Keratinocyte (primary cell): Measurements from ENCODE around the gene PTGDS.

Experiments
- CTCF ChIP-seq, 3 experiments: IDR thresholded peaks in 1 of 3; conservative IDR thresholded peaks in 1 of 3; optimal IDR thresholded peaks in 1 of 3; 2 replicates in 2 of 3; 3 replicates in 1 of 3; pipeline versions ENCODE3 to v1.5.1; 2011; ENCODE audit warnings: low read length in 3 of 3, mild to moderate bottlenecking in 3 of 3, moderate library complexity in 2 of 3, control low read depth in 1 of 3, inconsistent platforms in 1 of 3; ENCODE audit not compliant: insufficient read depth in 2 of 3; ENCODE audit errors: extremely low read depth in 1 of 3
- EZH2 ChIP-seq: IDR thresholded peaks from one replicate; pipeline ENCODE4 v1.6.1; 2012; ENCODE audit warnings: inconsistent platforms, mild to moderate bottlenecking, low read length, moderate library complexity

GRCh38 chr9:136957901-136958300 lies 19.4 kb upstream of the PTGDS start:
- TF ChIP-seq CTCF (optimal IDR thresholded peaks at IDR 0.05 in 1 of 3, IDR thresholded peaks at IDR 0.05 in 1 of 3, conservative IDR thresholded peaks at IDR 0.05 in 1 of 3; ENCODE audit: extremely low read depth in 1 of 3, insufficient read depth in 2 of 3, low read length in 3 of 3): no peak
- TF ChIP-seq EZH2: no peak
